HEK293 (cell line): ENCODE results near the gene CABP4.

ENCODE experiments used
- CTCF ChIP-seq: fragments of 450-650 bp; formaldehyde crosslinking; IDR thresholded peaks from 2 replicates; pipeline ENCODE4 v1.5.1; 2016; ENCODE audit warnings: missing biosample characterization, missing genetic modification characterization
- ZBTB8A ChIP-seq: fragments of 450-650 bp; formaldehyde crosslinking; IDR thresholded peaks from 2 replicates; pipeline ENCODE4 v1.5.1; 2016; ENCODE audit warnings: missing biosample characterization, missing genetic modification characterization
- ZNF37A ChIP-seq: fragments of 450-650 bp; IDR thresholded peaks from 2 replicates; pipeline ENCODE4 v1.5.1; 2018; ENCODE audit warnings: missing biosample characterization, missing genetic modification characterization
- ZNF529 ChIP-seq: fragments of 450-650 bp; formaldehyde crosslinking; IDR thresholded peaks from 2 replicates; pipeline ENCODE4 v1.5.1; 2017; ENCODE audit warnings: missing genetic modification characterization, missing biosample characterization; ENCODE audit not compliant: insufficient replicate concordance
- ZNF654 ChIP-seq: fragments of 450-650 bp; formaldehyde crosslinking; IDR thresholded peaks from 2 replicates; pipeline ENCODE4 v1.5.1; 2016; ENCODE audit warnings: low read depth, missing biosample characterization, missing genetic modification characterization
- TF ChIP-seq, protein P1 (sequence below): fragments of 450-650 bp; IDR thresholded peaks from 2 replicates; pipeline ENCODE4 v1.5.1; 2018; ENCODE audit warnings: missing biosample characterization, mild to moderate bottlenecking, missing genetic modification characterization

DNA sequence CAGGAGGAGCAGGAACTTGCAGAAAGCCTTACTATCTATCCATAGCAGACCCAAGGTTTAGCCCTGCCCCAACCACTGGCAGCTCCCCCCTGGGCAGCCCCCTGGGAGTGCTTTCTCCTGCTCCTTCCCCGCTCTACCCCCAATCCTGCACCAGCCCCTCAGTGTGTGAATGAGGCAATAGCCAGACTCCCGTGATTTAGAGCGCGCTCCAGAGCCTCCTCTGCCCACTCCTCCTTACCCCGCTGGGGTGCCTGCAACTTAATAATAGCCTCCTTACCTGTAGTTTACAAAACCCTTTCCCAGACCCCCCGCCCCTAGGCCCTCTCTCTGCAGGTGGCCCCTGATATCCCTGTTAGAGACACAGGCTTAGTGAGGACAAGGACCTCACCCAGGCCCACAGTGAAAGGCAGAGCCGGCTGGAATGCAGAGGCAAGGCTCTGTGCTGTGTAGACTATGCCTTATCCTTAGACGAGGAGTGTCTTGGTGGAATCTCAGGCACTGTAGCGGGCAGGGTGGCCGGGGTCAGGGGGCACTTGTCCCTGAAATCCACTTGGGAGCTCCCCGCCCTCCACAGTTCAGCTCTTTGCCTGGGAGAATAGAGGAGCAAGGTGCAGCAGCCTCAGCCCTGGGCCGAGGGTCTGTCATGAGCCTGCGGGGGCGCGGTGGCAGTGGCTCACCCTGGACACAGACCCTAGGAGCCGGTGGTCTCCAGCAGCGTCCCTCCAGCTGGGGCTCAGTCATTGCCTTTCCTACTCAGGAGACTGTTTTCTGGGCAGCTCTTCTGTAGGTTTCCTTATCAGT is 44.0 kb upstream of the CABP4 start:
- TF ChIP-seq ZNF37A (no peak), CTCF (no peak), ZNF654 (tag by site-specific recombination) (no peak), ZBTB8A (tag by site-specific recombination) (no peak), ZNF529 (tag by site-specific recombination) (no peak)
- TF ChIP-seq, protein P1, sequence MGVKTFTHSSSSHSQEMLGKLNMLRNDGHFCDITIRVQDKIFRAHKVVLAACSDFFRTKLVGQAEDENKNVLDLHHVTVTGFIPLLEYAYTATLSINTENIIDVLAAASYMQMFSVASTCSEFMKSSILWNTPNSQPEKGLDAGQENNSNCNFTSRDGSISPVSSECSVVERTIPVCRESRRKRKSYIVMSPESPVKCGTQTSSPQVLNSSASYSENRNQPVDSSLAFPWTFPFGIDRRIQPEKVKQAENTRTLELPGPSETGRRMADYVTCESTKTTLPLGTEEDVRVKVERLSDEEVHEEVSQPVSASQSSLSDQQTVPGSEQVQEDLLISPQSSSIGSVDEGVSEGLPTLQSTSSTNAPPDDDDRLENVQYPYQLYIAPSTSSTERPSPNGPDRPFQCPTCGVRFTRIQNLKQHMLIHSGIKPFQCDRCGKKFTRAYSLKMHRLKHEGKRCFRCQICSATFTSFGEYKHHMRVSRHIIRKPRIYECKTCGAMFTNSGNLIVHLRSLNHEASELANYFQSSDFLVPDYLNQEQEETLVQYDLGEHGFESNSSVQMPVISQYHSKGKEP (tag by site-specific recombination), result no peak
